ENCODE data around the gene TSNAXIP1.

The TSNAXIP1 gene

DNA sequence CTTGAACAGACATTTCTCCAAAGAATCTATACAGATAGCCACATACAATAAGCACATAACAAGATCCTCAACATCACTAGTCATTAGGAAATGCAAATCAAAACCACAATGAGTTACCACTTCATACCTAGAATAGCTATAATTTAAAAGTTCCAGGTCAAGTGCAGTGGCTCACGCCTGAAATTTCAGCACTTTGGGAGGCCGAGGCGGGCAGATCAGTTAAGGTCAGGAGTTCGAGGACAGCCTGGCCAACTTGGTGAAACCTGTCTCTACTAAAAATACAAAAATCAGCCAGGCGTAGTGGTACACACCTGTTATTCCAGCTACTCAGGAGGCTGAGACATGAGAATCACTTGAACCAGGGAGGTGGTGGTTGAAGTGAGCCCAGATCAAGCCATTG is 20.2 kb upstream of the TSNAXIP1 start:
- Histone ChIP-seq H3K4me1 (ENCODE audit: insufficient read depth, low read length) (no peaks in the 10 kb centered on the region), H3K9me3 (ENCODE audit: insufficient read depth, low read depth, low read length) (no peaks in the 10 kb centered on the region)
- 96% methylated on average over 5 of the region's 5 CpGs for WGBS

DNA sequence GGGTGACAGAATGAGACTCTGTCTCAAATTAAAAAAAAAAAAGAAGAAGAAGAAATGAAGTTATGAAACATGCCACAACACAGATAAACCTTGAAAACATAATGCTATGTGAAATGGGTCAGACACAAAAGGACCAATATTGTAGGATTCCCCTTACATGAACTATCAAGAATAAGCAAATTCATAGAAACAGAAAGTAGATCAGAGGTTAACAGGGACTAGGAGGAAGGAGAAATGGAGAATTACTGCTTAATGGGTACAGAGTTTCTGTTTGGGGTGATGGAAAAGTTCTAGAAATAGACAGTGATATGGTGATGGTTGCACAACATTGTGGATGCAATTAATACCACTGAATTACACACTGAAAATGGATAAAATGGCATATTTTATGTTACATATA is 16.6 kb upstream of the TSNAXIP1 start:
- Histone ChIP-seq H3K4me1 (ENCODE audit: insufficient read depth, low read length) (no peaks in the 10 kb centered on the region), H3K36me3 (ENCODE audit: insufficient read depth, low read length) (no peaks in the 10 kb centered on the region), H3K9me3 (ENCODE audit: insufficient read depth, low read depth, low read length) (no peaks in the 10 kb centered on the region), H3K27me3 (ENCODE audit: insufficient read depth, low read length) (no peaks in the 10 kb centered on the region), H3K4me3 (ENCODE audit: low read length) (no peak overlapping the region), H3K27ac (ENCODE audit: low read depth, low read length) (no peak overlapping the region), H3K9ac (ENCODE audit: low read depth, low read length) (no peak overlapping the region)

More for the DNA sequence above, 20.2 kb upstream of the TSNAXIP1 start:
- H3K27ac ChIP-seq (ENCODE audit: low read depth, low read length): no peak overlapping the region
- H3K9ac ChIP-seq (ENCODE audit: low read depth, low read length): no peak overlapping the region
- H3K4me3 ChIP-seq (ENCODE audit: low read length): no peak overlapping the region
- H3K27me3 ChIP-seq (ENCODE audit: insufficient read depth, low read length): no peaks in the 10 kb centered on the region
- H3K36me3 ChIP-seq (ENCODE audit: insufficient read depth, low read length): no peaks in the 10 kb centered on the region

DNA sequence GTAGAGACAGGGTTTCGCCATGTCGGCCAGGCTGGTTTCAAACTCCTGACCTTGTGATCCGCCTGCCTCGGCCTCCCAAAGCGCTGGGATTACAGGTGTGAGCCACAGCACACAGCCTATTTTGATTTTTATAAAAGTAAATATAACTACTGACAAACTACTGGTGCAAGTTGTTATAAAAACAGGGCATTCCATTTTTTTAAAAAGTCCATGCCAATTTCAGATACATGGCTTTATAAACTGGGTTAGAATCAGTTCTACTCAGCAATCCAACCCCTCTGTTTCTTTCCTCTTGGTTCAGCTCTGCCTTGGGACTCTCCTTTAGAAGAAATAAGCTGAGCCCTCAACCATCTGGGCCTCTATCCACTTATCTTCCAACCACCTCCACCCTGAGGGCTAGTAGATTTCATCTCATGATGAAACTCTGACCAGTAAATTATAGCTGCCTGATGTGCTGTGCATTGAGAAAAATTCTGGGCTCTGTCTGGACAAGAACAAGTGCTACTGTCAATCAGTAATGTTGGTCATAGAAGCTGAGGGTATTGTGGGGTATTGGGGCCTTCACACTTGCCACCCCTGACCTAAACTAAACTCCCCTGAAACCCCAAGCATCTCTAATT is 10.5 kb upstream of the TSNAXIP1 start:
- no peaks in the 10 kb centered on the region for H3K4me1 ChIP-seq (ENCODE audit: insufficient read depth, low read length)
- no peak overlapping the region for H3K9ac ChIP-seq (ENCODE audit: low read depth, low read length)
- H3K36me3 ChIP-seq (ENCODE audit: insufficient read depth, low read length): peaks cover 7% of the 10 kb centered on the region
- WGBS: 89% methylated on average over 5 of the region's 5 CpGs
- no peaks in the 10 kb centered on the region for H3K27me3 ChIP-seq (ENCODE audit: insufficient read depth, low read length)
- H3K27ac ChIP-seq (ENCODE audit: low read depth, low read length): no peak overlapping the region
- H3K9me3 ChIP-seq (ENCODE audit: insufficient read depth, low read depth, low read length): no peaks in the 10 kb centered on the region
- no peak overlapping the region for H3K4me3 ChIP-seq (ENCODE audit: low read length)

DNA sequence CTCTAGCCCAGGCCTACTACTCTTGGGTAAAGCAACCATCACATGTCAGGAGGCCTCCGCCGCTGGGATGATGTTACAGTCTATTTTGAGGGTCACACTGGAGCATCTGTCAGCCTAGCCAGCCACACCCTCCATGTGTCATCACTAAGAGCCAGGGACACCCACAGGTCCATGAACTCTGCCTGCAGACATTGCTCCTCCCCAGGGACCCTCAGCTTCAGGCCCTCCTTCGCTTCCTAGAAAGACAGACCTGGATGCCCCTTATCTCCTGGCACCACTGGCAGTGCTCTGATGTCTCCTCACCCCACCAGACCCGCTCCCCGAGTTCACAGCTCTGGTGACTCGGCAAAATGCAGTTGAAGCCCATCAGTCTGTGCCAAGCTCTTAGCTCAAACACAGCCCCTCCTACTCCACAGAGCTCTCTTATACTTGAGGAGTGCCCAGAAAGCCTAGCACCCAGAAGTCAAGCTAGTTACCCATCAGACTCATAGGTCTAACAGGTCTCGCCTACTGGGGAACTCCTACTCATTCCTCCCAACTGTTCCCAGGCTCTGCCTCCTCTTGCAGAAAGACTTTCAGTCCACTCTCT is 6.3 kb upstream of the TSNAXIP1 start:
- WGBS: 85% methylated on average over 7 of the region's 7 CpGs
- H3K4me1 ChIP-seq (ENCODE audit: insufficient read depth, low read length): peaks cover 4% of the 10 kb centered on the region; the same call in 1 of the 2 replicates
- no peak overlapping the region for H3K4me3 ChIP-seq (ENCODE audit: low read length)
- H3K9me3 ChIP-seq (ENCODE audit: insufficient read depth, low read depth, low read length): no peaks in the 10 kb centered on the region
- H3K27me3 ChIP-seq (ENCODE audit: insufficient read depth, low read length): no peaks in the 10 kb centered on the region
- no peak overlapping the region for H3K27ac ChIP-seq (ENCODE audit: low read depth, low read length)
- no peak overlapping the region for H3K9ac ChIP-seq (ENCODE audit: low read depth, low read length)
- peaks cover 26% of the 10 kb centered on the region for H3K36me3 ChIP-seq (ENCODE audit: insufficient read depth, low read length)

DNA sequence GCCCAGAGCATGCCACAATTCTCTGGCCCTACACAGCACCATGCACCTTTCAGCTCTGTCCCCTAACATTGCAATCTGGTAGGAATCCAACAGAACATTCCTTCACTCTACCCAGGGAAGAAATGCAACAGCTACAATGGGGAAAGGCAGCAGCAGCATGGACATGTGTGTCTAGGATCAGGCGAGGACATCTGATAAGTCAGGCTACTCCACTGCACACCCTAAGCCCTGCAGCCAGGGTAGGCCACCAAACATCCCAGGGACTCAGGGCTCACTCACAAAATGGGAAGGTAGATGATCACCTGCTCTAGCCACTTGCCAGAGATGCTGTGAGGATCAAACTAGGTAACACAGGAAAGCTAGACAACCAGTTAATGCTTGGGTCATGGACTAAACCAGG is 5.4 kb upstream of the TSNAXIP1 start:
- no peak overlapping the region for H3K9ac ChIP-seq (ENCODE audit: low read depth, low read length)

DNA sequence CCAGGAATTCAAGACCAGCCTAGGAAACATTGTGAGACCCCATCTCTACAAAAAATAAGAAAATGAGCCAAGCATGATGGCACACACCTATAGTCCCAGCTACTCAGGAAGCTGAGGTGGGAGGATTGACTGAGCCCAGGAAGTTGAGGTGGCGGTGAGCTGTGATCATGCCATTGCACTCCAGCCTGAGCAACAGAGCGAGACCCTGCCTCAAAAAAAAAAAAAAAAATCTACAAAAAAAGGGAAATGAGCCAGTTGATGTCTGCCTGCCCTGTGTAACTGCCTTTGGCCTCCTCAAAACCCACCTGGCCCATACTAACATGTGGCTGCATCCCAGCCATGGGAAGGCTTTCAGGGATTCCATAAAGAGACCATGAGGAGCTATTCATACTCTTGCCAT is 4.8 kb upstream of the TSNAXIP1 start:
- Histone ChIP-seq H3K4me1 (ENCODE audit: insufficient read depth, low read length) (peaks cover 6% of the 10 kb centered on the region; the same call in 1 of the 2 replicates), H3K27ac (ENCODE audit: low read depth, low read length) (no peak overlapping the region), H3K9me3 (ENCODE audit: insufficient read depth, low read depth, low read length) (no peaks in the 10 kb centered on the region), H3K9ac (ENCODE audit: low read depth, low read length) (no peak overlapping the region), H3K27me3 (ENCODE audit: insufficient read depth, low read length) (no peaks in the 10 kb centered on the region), H3K4me3 (ENCODE audit: low read length) (no peak overlapping the region), H3K36me3 (ENCODE audit: insufficient read depth, low read length) (peaks cover 26% of the 10 kb centered on the region)
- WGBS: 100% methylated on average over 2 of the region's 2 CpGs

More for the DNA sequence above, 5.4 kb upstream of the TSNAXIP1 start:
- Histone ChIP-seq H3K9me3 (ENCODE audit: insufficient read depth, low read depth, low read length) (no peaks in the 10 kb centered on the region), H3K4me1 (ENCODE audit: insufficient read depth, low read length) (peaks cover 6% of the 10 kb centered on the region; the same call in 1 of the 2 replicates), H3K27me3 (ENCODE audit: insufficient read depth, low read length) (no peaks in the 10 kb centered on the region), H3K36me3 (ENCODE audit: insufficient read depth, low read length) (peaks cover 26% of the 10 kb centered on the region), H3K4me3 (ENCODE audit: low read length) (no peak overlapping the region), H3K27ac (ENCODE audit: low read depth, low read length) (no peak overlapping the region)
- WGBS: 97% methylated on average over 1 of the region's 1 CpG

DNA sequence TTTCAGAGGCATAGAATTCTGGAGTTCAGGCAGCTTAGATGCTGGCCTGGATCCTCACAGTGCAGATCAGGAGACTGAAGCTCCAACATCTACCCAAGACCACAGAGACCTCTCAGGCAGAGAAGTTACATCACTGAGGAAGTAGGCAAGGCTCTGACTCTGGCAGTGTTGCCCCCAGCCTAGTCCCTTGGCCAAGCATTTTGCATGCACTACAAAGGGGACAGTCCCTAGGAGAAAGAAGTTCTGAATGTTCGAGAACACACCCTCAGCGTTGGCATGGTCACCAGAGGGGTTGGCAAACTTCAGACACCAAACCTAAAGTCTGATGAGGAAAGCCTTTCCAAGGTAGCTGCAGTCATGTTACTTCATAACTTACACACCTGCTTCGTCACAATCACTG is 2.8 kb upstream of the TSNAXIP1 start:
- Histone ChIP-seq H3K27ac (ENCODE audit: low read depth, low read length) (no peak overlapping the region), H3K9ac (ENCODE audit: low read depth, low read length) (no peak overlapping the region), H3K4me1 (ENCODE audit: insufficient read depth, low read length) (peaks cover 9% of the 10 kb centered on the region; the same call in 1 of the 2 replicates), H3K4me3 (ENCODE audit: low read length) (no peak overlapping the region), H3K27me3 (ENCODE audit: insufficient read depth, low read length) (no peaks in the 10 kb centered on the region), H3K9me3 (ENCODE audit: insufficient read depth, low read depth, low read length) (no peaks in the 10 kb centered on the region), H3K36me3 (ENCODE audit: insufficient read depth, low read length) (peaks cover 26% of the 10 kb centered on the region)
- 96% methylated on average over 2 of the region's 3 CpGs for WGBS

DNA sequence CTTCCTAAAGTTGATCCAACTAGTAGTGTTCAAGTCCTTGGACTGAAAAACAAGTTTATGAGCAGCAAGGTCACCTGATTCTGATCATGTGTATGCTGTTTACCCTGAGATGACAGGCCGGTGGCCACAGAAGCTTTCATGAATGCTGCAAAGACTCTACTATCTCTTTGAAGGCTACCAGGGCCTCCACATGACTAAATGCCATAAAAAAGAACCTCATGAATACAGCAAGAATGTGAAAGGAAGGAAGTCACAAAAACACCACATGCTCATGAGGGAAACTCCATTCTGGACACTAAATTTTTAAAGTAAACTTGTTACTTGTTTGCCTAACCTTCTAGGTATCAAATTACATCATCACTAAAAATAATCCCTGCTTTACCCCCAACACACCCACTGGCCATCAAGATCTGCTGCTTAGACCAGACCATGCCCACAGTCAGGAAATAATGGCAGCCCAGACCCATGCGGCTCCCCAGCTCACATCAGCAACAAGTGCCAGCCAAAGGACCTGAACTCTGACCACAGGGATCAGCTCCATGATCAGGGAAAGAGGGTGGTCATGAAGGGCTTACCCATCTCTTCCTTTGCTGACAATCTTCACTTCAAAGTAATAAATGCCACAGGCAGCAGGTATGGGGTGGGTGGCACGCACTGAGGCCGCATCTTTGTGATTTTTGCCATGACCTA is 1.7 kb upstream of the TSNAXIP1 start:
- Histone ChIP-seq H3K9me3 (ENCODE audit: insufficient read depth, low read depth, low read length) (no peaks in the 10 kb centered on the region), H3K4me1 (ENCODE audit: insufficient read depth, low read length) (peaks cover 9% of the 10 kb centered on the region; the same call in 1 of the 2 replicates), H3K9ac (ENCODE audit: low read depth, low read length) (no peak overlapping the region), H3K27ac (ENCODE audit: low read depth, low read length) (no peak overlapping the region), H3K4me3 (ENCODE audit: low read length) (peak overlapping the region; percentile 97), H3K27me3 (ENCODE audit: insufficient read depth, low read length) (no peaks in the 10 kb centered on the region), H3K36me3 (ENCODE audit: insufficient read depth, low read length) (peaks cover 26% of the 10 kb centered on the region)
- 96% methylated on average over 4 of the region's 4 CpGs for WGBS

DNA sequence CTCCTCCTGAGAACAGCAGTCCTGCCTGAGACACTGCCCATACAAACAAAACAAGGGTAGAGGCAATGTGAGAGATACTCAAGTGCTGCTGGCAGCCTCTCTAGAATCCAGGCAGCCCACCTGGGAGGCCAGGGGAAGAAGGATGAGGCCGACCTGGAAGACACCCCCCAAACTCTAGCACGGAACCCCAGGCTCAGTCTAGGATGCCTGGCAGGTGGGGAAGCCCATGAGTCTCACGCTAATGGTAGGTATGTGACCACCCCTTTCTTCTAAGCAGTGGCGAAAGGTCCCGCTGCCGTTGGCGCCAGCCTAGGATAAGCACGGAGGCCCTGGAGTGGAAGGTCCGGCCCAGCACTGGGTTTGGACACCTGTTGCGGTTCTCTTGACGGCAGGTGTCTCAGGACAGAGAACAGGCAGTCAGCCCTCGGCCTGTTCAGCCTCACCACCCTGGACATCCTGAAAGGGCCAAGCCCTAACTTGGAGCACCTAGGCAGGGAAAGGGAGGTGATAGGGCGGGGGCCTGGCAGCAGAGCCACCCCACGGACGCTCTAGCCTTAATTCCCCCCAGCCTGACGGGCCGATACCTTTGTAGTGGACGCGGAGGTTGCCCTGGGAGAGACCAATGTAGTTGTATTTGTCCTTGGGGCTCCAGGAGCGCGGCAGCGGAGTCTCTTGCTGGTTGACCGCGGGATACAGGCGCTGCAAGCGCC is 816 bp upstream of the TSNAXIP1 start:
- H3K36me3 ChIP-seq (ENCODE audit: insufficient read depth, low read length): peaks cover 22% of the 10 kb centered on the region
- WGBS: 2% methylated on average over 26 of the region's 26 CpGs
- peak overlapping the region; percentile 61 for H3K27ac ChIP-seq (ENCODE audit: low read depth, low read length)
- no peaks in the 10 kb centered on the region for H3K27me3 ChIP-seq (ENCODE audit: insufficient read depth, low read length)
- H3K9ac ChIP-seq (ENCODE audit: low read depth, low read length): peak overlapping the region; percentile 88
- peaks cover 9% of the 10 kb centered on the region; the same call in 1 of the 2 replicates for H3K4me1 ChIP-seq (ENCODE audit: insufficient read depth, low read length)
- no peaks in the 10 kb centered on the region for H3K9me3 ChIP-seq (ENCODE audit: insufficient read depth, low read depth, low read length)
- peak overlapping the region; percentile 97 for H3K4me3 ChIP-seq (ENCODE audit: low read length)

DNA sequence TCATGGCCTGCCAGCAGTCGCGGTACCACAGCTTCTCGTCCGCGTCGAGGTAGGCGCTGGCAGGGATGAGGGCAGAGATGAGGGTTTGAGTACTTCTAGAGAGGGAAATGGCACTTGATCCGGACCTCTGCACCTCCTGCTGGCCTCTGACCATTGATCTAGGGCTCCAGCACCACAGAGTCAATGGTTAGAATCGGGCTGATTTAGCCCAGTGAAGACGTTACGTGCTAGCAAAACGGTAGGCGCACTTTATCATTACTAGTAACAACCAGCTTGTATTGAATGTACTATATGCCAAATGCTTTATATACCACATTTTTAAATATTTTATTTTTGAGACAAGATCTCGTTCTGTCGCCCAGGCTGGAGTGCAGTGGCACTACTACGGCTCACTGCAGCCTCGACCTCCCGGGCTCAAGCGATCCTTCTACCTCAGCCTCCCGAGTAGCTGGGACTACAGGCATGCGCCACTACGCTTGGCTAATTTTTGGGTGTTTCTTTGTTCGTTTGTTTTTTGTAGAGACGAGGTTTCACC is 526 bp downstream of the TSNAXIP1 start:
- Histone ChIP-seq H3K27me3 (ENCODE audit: insufficient read depth, low read length) (no peaks in the 10 kb centered on the region), H3K9ac (ENCODE audit: low read depth, low read length) (peak overlapping the region; percentile 31), H3K4me3 (ENCODE audit: low read length) (peak overlapping the region; percentile 97), H3K9me3 (ENCODE audit: insufficient read depth, low read depth, low read length) (no peaks in the 10 kb centered on the region), H3K27ac (ENCODE audit: low read depth, low read length) (0 out of 2 replicates have a peak overlapping the region, but pooled peaks have one; percentile 54), H3K4me1 (ENCODE audit: insufficient read depth, low read length) (peaks cover 9% of the 10 kb centered on the region; the same call in 1 of the 2 replicates), H3K36me3 (ENCODE audit: insufficient read depth, low read length) (peaks cover 13% of the 10 kb centered on the region)
- WGBS: 34% methylated on average over 24 of the region's 24 CpGs

DNA sequence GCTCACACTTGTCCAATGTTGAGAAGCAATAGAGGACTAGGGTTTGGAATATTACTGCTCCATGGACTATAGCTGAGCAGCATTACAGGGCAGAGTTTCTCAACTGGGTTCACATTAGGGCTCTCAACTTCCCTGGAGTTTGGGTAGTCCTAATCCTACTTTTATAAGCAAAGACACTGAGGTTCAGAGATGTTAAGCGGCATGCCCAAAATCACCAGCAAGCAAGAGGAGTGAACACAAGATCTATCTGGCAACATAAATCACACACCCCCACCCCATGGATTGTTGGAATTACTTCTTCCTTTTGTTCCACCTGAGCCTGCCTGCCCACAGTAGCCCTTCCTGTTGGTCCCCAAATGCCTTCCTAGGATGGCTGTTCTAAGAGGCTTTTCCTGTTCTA is 5.2 kb downstream of the TSNAXIP1 start:
- no peak overlapping the region for H3K27ac ChIP-seq (ENCODE audit: low read depth, low read length)
- peaks cover 3% of the 10 kb centered on the region; the same call in 1 of the 2 replicates for H3K4me1 ChIP-seq (ENCODE audit: insufficient read depth, low read length)
- H3K36me3 ChIP-seq (ENCODE audit: insufficient read depth, low read length): no peaks in the 10 kb centered on the region
- H3K9ac ChIP-seq (ENCODE audit: low read depth, low read length): no peak overlapping the region
- no peak overlapping the region for H3K4me3 ChIP-seq (ENCODE audit: low read length)
- no peaks in the 10 kb centered on the region for H3K9me3 ChIP-seq (ENCODE audit: insufficient read depth, low read depth, low read length)
- no peaks in the 10 kb centered on the region for H3K27me3 ChIP-seq (ENCODE audit: insufficient read depth, low read length)
- WGBS: 94% methylated on average over 1 of the region's 1 CpG
